ENCODE measurements around the gene FBL.

GRCh38 chr19:39813264-39813993 lies 32.8 kb downstream of the FBL start:
- TF ChIP-seq EZH2 (IDR thresholded peaks at IDR 0.05; ENCODE audit: insufficient read depth, low read length) (no peak), CTCF (IDR thresholded peaks at IDR 0.05; ENCODE audit: insufficient read depth, low read depth, low read length) (no peak)

All from astrocyte (in vitro differentiated cells and primary cell).